Endothelial cell of umbilical vein (primary cell): ENCODE data around the gene LRSAM1. TPM values are rescaled to one million over a fixed set of nuclear protein-coding genes. Genes with fewer than 3 reads are reported as not detected.

ENCODE experiments used
- BruUV-seq: library from RNA; stranded (reverse); fragments of 400-500 nt; replicated peaks from 2 replicates; lab custom pipeline; 2021; lab: Mats Ljungman, UMichigan
- CTCF ChIA-PET: fragments of 300-600, 350-600 bp; sonication (Branson Sonifier 250); formaldehyde crosslinking; loops from one replicate; lab custom pipeline; 2021; ENCODE audit warnings: antibody characterized with exemption, inconsistent platforms; lab: Charles Lee
- POLR2A ChIA-PET: fragments of 300-600, 350-600 bp; sonication (Branson Sonifier 250); formaldehyde crosslinking; loops from one replicate; lab custom pipeline; 2021; ENCODE audit warnings: antibody characterized with exemption, inconsistent platforms; lab: Charles Lee
- DNase-seq: peaks from one replicate; pipeline ENCODE4 v3.0.0-alpha.2; 2011; ENCODE audit warnings: low read depth, low spot score
- FAIRE-seq: peaks from 2 replicates; lab custom pipeline; 2011; peaks lifted over from hg19 to GRCh38; lab: Jason Lieb, UNC
- H2AFZ ChIP-seq: 2 replicates; pipeline ENCODE4 v1.6.0; 2012; ENCODE audit warnings: low read depth, low read length, control low read depth, inconsistent platforms
- H3K27ac ChIP-seq: 2 replicates; pipeline ENCODE4 v1.5.1; 2011; ENCODE audit warnings: low read depth, mild to moderate bottlenecking, control low read depth, low read length, moderate library complexity; ENCODE audit not compliant: insufficient read depth
- H3K27me3 ChIP-seq, 2 experiments: 2 replicates each; pipeline versions ENCODE4 v1.6.0 to v1.6.1; 2011; ENCODE audit warnings: low read length in 2 of 2, mixed read lengths in 1 of 2; ENCODE audit not compliant: control insufficient read depth in 2 of 2, insufficient read depth in 2 of 2
- H3K36me3 ChIP-seq, 2 experiments: 2 replicates in 1 of 2; 3 replicates in 1 of 2; pipeline ENCODE4 v1.5.1; 2011; ENCODE audit warnings: low read length in 2 of 2, mild to moderate bottlenecking in 1 of 2, moderate library complexity in 1 of 2; ENCODE audit not compliant: control insufficient read depth in 2 of 2, insufficient read depth in 2 of 2; ENCODE audit errors: extremely low read depth in 1 of 2
- H3K4me1 ChIP-seq: 3 replicates; pipeline ENCODE4 v1.5.1; 2011; ENCODE audit warnings: mild to moderate bottlenecking, low read length; ENCODE audit not compliant: control insufficient read depth, insufficient read depth; ENCODE audit errors: extremely low read depth
- H3K4me2 ChIP-seq: 2 replicates; pipeline ENCODE4 v1.6.1; 2011; ENCODE audit warnings: low read length, control low read depth, mixed read lengths; ENCODE audit not compliant: insufficient read depth
- H3K4me3 ChIP-seq, 3 experiments: fragments of 200-600 bp in 1 of 3; sonication (generic), shearing (Covaris generic) in 1 of 3; replicated peaks in 1 of 3; 2 replicates each; pipeline ENCODE4 v1.5.1; 2011 to 2016; ENCODE audit warnings: control low read depth in 3 of 3, low read length in 3 of 3, mild to moderate bottlenecking in 2 of 3, inconsistent platforms in 1 of 3, low read depth in 1 of 3, moderate library complexity in 1 of 3; ENCODE audit not compliant: insufficient read depth in 1 of 3
- H3K79me2 ChIP-seq: 2 replicates; pipeline ENCODE4 v1.6.0; 2012; ENCODE audit warnings: low read length, inconsistent platforms; ENCODE audit not compliant: control insufficient read depth, insufficient read depth
- H3K9ac ChIP-seq: replicated peaks from 2 replicates; pipeline ENCODE3; 2011; ENCODE audit warnings: low read length, control low read depth; ENCODE audit not compliant: insufficient read depth; ENCODE audit errors: extremely low read depth
- H3K9me1 ChIP-seq: replicated peaks from 3 replicates; pipeline ENCODE4 v1.6.0; 2011; ENCODE audit warnings: mild to moderate bottlenecking, low read length; ENCODE audit not compliant: control insufficient read depth, insufficient read depth; ENCODE audit errors: extremely low read depth
- H3K9me3 ChIP-seq: replicated peaks from 2 replicates; pipeline ENCODE4 v1.5.1; 2012; ENCODE audit warnings: low read length, inconsistent platforms; ENCODE audit not compliant: control insufficient read depth, insufficient read depth
- H4K20me1 ChIP-seq: replicated peaks from 2 replicates; pipeline ENCODE3; 2011; ENCODE audit warnings: mild to moderate bottlenecking, low read length; ENCODE audit not compliant: control insufficient read depth, insufficient read depth; ENCODE audit errors: extremely low read depth
- FOS ChIP-seq: IDR thresholded peaks from 2 replicates; pipeline ENCODE4 v1.6.1; 2011; ENCODE audit warnings: mild to moderate bottlenecking, low read length, moderate library complexity, borderline replicate concordance; ENCODE audit not compliant: insufficient read depth
- GATA2 ChIP-seq: IDR thresholded peaks from 2 replicates; pipeline ENCODE4 v1.7.0; 2011; ENCODE audit warnings: low read depth, mild to moderate bottlenecking, moderate library complexity, mixed read lengths, low read length; ENCODE audit not compliant: insufficient read length, insufficient read depth
- JUN ChIP-seq: IDR thresholded peaks from 2 replicates; pipeline ENCODE4 v1.6.1; 2011; ENCODE audit warnings: borderline replicate concordance, low read depth; ENCODE audit not compliant: insufficient read length, insufficient read depth
- POLR2A ChIP-seq: IDR thresholded peaks from 2 replicates; pipeline ENCODE4 v1.6.1; 2012; ENCODE audit warnings: low read depth, mild to moderate bottlenecking, control low read depth, low read length
- POLR2AphosphoS5 ChIP-seq: IDR thresholded peaks from 2 replicates; pipeline ENCODE4 v1.6.1; 2012; ENCODE audit warnings: low read depth, mild to moderate bottlenecking, control low read depth, low read length, moderate library complexity; ENCODE audit not compliant: insufficient read depth
- dilution Hi-C: fragments of 300-500 bp; cut with MboI; formaldehyde crosslinking; loops from one replicate; pipeline ENCODE4 v1.15.0; 2019; ENCODE audit warnings: low sequenced_read_pairs; ENCODE audit not compliant: extremely low pct_ligation_motif_present
- intact Hi-C: fragments of 100-400 bp; cut with micrococcal nuclease; formaldehyde crosslinking; loops from one replicate; pipeline ENCODE4 v1.10.0; 2022
- polyA plus RNA-seq, 4 experiments: library from polyadenylated mRNA; depleted of rRNA in 3 of 4; stranded (reverse) in 3 of 4; unstranded in 1 of 4; fragments of >200 nt; gene quantifications; 2 replicates each; pipeline versions ENCODE4 v1.2.1 to v1.2.3, GENCODE V29; 2011 to 2012; ENCODE audit warnings: missing spikeins in 1 of 4
- total RNA-seq: library from RNA; stranded (reverse); gene quantifications from 2 replicates; pipeline ENCODE4 v1.2.3, GENCODE V29; 2021
- TF ChIP-seq, protein P1 (sequence below), 2 donors: IDR thresholded peaks; 1 replicate in 1 of 2; 2 replicates in 1 of 2; pipeline ENCODE4 v1.5.1; 2011; ENCODE audit warnings: low read length in 2 of 2, mild to moderate bottlenecking in 2 of 2, moderate library complexity in 2 of 2, control low read depth in 1 of 2, inconsistent platforms in 1 of 2, low read depth in 1 of 2; ENCODE audit not compliant: insufficient read depth in 1 of 2; ENCODE audit errors: extremely low read depth in 1 of 2

Gene LRSAM1
- total and polyA plus RNA-seq, 2 donors (not counting 3 experiments of a cell fraction or from before 2014, with no cell fraction given) = 10.8 to 18.9 TPM

- Histone ChIP-seq H2AFZ (no peak overlapping the region), H3K27ac (no peak overlapping the region), H3K79me2 (peaks cover 2% of the 10 kb centered on the region), H3K9me3 (no peaks in the 10 kb centered on the region), H3K27me3 (no peaks in the 10 kb centered on the region), H3K4me1 (peaks cover 8% of the 10 kb centered on the region), H3K4me2 (no peak overlapping the region), H3K4me3 (no peak overlapping the region), H3K36me3 (no peaks in the 10 kb centered on the region), H3K9ac (no peak overlapping the region), H3K9me1 (no peaks in the 10 kb centered on the region), H4K20me1 (no peaks in the 10 kb centered on the region)
- TF ChIP-seq JUN = no peak
- TF ChIP-seq, protein P1, sequence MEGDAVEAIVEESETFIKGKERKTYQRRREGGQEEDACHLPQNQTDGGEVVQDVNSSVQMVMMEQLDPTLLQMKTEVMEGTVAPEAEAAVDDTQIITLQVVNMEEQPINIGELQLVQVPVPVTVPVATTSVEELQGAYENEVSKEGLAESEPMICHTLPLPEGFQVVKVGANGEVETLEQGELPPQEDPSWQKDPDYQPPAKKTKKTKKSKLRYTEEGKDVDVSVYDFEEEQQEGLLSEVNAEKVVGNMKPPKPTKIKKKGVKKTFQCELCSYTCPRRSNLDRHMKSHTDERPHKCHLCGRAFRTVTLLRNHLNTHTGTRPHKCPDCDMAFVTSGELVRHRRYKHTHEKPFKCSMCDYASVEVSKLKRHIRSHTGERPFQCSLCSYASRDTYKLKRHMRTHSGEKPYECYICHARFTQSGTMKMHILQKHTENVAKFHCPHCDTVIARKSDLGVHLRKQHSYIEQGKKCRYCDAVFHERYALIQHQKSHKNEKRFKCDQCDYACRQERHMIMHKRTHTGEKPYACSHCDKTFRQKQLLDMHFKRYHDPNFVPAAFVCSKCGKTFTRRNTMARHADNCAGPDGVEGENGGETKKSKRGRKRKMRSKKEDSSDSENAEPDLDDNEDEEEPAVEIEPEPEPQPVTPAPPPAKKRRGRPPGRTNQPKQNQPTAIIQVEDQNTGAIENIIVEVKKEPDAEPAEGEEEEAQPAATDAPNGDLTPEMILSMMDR (IDR thresholded peaks at IDR 0.05; ENCODE audit: extremely low read depth in 1 of 2, insufficient read depth in 1 of 2, low read depth in 1 of 2, low read length in 2 of 2) = peak in 1 of 2 donors; percentile 22
- no peak for TF ChIP-seq GATA2
- TF ChIP-seq POLR2A = no peak
- no peak for TF ChIP-seq FOS
- TF ChIP-seq POLR2AphosphoS5 = no peak
- DNase-seq = peak; percentile 15
- BruUV-seq = no TSS peak
- no peak for FAIRE-seq
- ChIA-PET CTCF (interaction anchor here (0.6 to 1.7 kb wide), 5 partner anchors 17 to 478 kb away, joined by 3 to 9 read pairs (median 4); partner anchors contain the start of gene SLC2A8), POLR2A (no interaction called here)
- intact Hi-C loops = loop anchor here (1.0 kb wide), 1 partner anchor 107 kb away; no protein-coding TSS in a partner anchor
- dilution Hi-C loops = no loop called here
Observed at GRCh38 chr9:127418037-127418471, 33.3 kb upstream of the LRSAM1 start.

DNA sequence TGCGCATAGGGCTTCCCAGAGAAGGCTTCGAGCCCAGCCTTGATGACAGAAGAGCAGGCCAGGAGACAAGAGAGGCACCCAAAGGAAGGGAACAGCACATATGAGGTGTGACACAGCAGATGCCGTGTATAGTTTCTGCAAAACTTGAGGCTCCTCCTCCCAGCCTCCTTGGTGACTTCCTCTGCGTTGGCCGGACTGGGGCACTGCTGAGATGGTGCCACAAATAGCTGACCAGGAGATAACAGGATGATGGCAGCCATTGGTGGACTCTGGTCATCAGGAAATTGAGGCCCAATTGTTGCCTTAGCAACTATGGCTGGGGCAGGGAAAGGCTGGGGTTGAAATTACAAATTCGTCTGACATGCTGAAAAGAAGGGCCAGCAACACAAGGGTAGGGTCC is 32.0 kb upstream of the LRSAM1 start:
- dilution Hi-C loops = no loop called here
- CTCF ChIA-PET = no interaction called here
- no peak overlapping the region for H3K4me2 ChIP-seq

More for the DNA sequence above, 32.0 kb upstream of the LRSAM1 start:
- Histone ChIP-seq H3K9me1 (no peaks in the 10 kb centered on the region), H3K9me3 (no peaks in the 10 kb centered on the region), H3K27me3 (no peaks in the 10 kb centered on the region), H2AFZ (no peak overlapping the region), H3K36me3 (no peaks in the 10 kb centered on the region), H3K79me2 (peaks cover 5% of the 10 kb centered on the region), H3K27ac (no peak overlapping the region), H3K4me3 (no peak overlapping the region), H4K20me1 (no peaks in the 10 kb centered on the region), H3K9ac (no peak overlapping the region), H3K4me1 (peaks cover 14% of the 10 kb centered on the region)
- BruUV-seq = no TSS peak
- no peak for FAIRE-seq
- no peak for TF ChIP-seq FOS
- POLR2A ChIA-PET = no interaction called here
- DNase-seq = no peak
- intact Hi-C loops = no loop called here
